HG03342 (cell line): Measurements from ENCODE around the gene GAPT.

ENCODE experiments used
- ATAC-seq: cut with Tn5 transposase; IDR thresholded peaks from one replicate; pipeline ENCODE4 v1.9.1; 2021; ENCODE audit warnings: mild to moderate bottlenecking, moderate library complexity; ENCODE audit not compliant: unreplicated experiment

The GAPT gene

GRCh38 chr5:58460732-58461286, 30.4 kb upstream of the GAPT start:
- ATAC-seq: peak; percentile 77

DNA sequence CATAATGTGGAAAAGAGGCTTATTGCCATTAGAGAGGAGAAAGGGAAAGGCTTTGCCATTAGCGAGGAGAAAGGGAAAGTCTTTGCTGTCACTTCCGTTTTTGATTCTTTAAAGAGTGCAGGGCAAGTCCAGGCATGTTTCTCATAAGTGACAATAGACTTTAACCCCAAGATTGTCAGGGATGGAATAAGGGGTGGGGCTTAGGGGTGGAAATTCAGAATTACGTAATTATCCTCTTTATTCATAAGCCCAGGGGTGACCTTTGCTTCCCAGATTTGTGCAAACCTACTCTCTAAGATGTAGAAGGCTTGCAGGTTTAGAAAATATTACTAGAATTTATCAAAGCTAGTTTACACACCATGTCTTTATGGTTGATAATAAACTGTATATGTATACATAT, 29.1 kb upstream of the GAPT start:
- no peak for ATAC-seq

GRCh38 chr5:58462623-58463230, 28.5 kb upstream of the GAPT start:
- no peak for ATAC-seq

GRCh38 chr5:58466939-58467338, 24.3 kb upstream of the GAPT start:
- peak; percentile 99 for ATAC-seq

DNA sequence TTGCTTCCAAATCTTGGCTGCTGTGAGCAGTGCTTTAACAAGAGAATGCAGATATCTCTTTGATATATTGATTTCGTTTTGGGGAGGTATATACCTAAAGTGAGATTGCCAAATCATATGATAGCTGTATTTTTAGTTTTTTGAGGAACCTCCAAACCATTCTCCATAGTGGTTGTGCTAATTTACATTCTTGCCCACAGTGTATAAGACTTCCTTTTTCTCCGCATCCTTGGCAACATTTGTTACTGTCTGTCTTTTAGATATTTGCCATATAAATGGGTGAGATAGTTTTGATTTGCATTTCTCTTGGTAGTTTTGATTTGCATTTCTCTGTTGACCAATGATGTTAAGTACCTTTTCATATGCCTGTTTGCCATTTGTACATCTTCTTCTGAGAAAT, 21.3 kb upstream of the GAPT start:
- ATAC-seq: no peak

DNA sequence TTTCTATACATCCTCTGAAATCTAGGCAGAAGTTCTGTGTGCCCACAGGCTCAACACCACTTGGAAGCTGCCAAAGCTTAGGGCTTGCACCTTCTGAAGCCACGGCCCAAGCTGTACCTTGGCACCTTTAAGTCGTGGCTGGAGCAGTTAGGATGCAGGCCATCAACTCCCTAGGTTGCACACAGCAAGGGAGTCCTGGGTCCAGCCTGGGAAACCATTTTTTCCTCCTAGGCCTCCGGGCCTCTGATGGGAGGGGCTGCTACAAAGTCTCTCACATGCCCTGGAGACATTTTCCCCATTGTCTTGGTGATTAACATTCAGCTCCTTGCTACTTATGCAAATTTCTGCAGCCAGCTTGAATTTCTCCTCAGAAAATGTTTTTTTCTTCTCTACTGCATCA, 15.8 kb upstream of the GAPT start:
- no peak for ATAC-seq

- ATAC-seq: no peak
Observed at GRCh38 chr5:58477760-58478376, 13.4 kb upstream of the GAPT start.

DNA sequence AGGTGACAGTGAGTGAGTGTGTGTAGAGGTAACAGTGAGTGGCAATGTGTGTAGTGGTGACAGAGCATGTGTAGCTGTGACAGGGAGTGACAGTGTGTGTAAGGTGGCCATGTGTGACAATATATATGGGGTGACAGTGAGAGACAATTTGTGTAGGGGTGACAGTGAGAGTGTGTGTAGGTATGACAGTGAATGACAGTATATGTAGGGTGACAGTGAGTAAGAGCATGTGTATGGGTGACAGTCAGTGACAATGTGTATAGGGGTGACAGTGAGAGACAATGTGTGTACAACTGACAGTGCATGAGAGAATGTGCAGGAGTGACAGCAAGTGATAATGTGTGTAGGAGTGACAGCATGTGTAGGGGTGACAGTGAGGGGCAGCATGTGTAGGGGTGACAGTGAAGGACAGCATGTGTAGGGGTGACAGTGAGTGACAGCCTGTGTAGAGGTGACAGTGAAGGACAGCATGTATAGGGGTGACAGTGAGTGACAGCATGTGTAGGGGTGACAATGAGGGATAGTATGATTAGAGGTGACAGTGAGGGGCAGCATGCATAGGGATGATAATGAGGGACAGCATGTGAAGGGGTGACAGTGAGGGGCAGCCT, 10.1 kb upstream of the GAPT start:
- no peak for ATAC-seq

DNA sequence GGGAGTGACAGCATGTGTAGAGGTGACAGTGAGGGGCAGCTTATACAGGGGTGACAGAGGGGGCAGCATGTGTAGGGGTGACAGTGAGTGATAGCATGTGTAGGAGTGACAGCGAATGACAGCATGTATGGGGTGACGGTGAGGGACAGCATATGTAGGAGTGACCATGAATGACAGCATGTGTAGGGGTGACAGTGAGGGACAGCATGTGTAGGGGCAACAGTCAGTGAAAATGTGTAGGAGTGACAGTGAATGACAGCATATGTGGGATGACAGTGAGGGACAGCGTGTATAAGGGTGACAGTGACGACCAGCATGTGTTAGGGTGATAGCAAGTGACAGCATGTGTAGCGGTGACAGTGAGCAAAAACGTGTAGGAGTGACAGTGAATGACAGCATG, 9.4 kb upstream of the GAPT start:
- no peak for ATAC-seq

- no peak for ATAC-seq
Observed at GRCh38 chr5:58482536-58482935, 8.7 kb upstream of the GAPT start.

- ATAC-seq: no peak
Observed at GRCh38 chr5:58484505-58484904, 6.7 kb upstream of the GAPT start.

DNA sequence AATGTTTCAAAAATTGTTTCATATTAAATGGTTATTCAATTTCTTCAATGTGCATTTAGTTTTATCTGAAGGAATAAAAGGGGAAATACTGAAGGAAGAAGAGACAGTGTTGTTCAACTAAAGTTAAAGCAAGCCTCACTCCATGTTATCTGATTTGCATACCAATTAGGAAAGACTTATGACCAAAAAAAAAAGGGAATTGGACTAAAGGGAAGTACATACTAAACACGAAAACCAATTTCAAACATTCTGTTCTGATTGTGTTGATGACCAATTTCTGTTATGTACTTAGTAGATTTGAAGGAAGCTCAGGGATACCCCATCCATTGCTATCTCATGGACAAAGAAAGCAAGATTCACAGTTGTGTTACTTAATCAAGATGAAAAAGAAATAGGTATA, 4.9 kb upstream of the GAPT start:
- ATAC-seq: no peak

GRCh38 chr5:58490402-58491050, 709 bp upstream of the GAPT start:
- no peak for ATAC-seq

DNA sequence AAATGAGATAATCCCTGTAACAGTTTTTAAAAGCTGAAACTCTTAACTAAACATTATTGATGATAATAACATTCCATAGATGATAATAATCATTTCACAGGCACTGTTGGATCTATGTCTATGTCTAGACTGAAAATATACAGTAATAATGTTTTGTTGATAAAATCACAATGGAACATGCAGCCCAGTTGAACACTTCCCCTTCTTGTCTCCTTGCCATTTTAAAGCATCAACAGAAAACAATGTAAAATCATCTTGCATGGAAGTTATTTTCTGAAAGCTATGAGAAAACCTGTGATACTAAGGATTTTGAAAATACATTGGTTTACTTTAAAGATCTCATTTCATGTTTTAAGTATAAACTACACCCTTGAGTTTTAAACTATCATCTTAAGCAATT, 1.9 kb downstream of the GAPT start:
- ATAC-seq: no peak

DNA sequence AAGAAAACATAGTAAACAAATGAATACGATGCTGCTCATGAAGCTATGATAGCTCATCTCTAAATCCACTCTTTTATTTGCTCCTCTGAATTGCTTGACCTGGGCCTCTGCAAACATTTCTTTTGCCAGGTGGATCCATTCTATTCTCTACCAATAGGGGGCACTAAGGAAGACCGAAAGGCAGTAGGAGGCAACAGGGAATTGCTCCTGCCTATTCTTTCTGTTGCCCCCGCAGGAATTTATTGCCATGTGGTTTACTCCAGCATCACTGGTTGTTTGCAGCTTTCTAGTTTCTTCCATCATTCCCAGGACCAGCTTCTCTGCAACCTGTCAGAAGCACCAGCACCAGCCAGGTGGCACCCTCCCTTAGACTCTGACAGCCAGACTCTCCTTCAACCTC, 5.3 kb downstream of the GAPT start:
- ATAC-seq: no peak

DNA sequence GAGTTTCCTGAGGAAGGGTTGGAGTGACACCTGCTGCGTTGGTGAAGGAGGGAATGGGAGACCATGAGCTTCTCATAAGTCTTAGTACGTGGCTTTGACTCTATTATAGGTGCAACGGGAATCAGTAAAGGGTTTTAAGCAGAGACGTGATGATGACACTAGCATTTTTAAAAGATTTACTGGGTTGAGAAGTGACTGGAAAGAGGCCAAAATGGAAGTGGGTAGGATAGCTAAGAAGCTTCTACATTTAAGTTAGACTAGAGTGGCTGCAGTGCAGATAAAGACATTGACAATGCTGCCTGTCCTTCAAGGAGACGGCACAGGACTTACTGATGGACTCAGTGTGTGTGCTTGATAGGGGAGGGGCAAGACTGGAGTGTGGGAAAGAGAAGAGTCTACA, 6.2 kb downstream of the GAPT start:
- no peak for ATAC-seq

- ATAC-seq: no peak
Observed at GRCh38 chr5:58497921-58498320, 6.7 kb downstream of the GAPT start.

DNA sequence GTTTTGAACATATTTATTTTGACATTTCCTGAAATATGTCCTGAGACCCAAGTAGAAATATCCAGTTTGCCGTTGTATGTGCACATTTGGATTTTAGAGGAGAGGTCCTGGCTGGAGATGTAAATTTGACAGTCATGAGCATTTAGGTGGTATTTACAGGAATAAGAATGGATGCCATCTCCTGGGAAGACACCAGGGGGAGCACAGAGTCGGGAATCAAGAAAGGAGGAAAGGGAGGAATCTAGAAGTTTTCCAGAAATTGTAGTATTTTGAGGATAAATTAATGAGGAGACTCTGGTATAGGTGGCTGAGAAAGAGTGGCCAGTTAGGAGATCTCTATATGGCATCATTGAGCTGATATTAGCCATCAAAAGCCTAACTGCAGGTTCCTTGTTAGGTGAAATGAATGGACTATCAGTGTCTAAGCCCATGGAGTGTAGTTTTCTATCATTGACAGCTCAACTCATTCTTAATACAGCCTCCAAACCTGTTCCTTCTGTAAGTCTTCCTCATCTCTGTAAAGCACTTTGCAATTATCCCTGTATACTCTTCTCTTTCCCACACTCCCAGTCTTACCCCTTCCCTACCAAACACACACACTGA, 7.2 kb downstream of the GAPT start:
- no peak for ATAC-seq

DNA sequence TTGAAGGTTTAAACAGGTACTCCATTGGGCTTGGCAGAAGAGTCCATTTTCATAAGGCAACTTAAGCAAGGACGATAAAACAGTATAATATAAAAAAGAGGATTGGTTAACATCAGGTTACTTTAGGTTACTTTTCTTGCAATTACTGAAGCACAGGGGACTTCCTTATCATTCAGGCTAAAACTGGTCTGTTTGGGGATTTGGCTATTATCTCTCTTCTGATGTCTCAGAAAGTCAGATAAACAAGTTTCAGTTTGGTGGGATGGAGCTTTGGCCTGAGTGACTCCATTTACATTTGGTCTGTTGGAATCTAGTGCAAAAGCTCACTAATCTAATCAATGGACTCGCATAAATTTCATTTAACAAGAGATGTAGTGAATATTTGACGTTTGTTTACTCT, 8.0 kb downstream of the GAPT start:
- no peak for ATAC-seq

- ATAC-seq: no peak
Observed at GRCh38 chr5:58499941-58500340, 8.7 kb downstream of the GAPT start.

DNA sequence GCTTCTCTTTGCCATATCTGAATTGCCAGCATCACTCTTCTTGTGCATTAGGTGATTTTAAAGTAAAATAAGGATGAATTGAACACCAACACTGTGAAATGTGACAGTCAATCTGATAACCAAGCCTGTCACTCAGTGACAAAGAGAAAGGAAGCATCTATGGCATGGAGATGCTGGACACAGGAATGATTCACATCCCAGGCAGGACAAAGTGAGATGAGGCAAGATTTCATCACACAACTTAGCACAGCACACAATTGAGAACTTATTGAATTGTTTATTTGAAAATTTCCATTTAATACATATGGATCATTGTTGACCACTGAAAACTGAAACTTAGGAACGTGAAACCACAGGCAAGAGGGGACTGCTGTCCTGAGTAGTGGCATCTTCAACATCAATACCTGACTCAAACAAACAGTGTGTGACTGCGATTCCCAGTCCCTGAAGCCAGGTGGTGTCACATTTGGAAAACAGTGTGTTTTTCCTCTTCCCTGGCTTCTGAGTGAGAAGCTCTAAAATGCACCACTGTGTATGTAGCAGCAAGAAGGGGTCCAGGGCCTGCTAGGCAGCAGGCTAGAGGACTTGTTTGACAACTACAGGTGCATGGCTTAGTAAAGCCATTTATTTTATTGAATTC, 10.7 kb downstream of the GAPT start:
- no peak for ATAC-seq
